Erythroblast (primary cell): Measurements from ENCODE around the gene TNFSF8.

ENCODE experiments used
- DNase-seq, 2 experiments: peaks; one replicate each; lab custom pipeline; 2025; lab: John Stamatoyannopoulos, UW
- GATA1 ChIP-seq: IDR thresholded peaks from 2 replicates; pipeline ENCODE4 v1.6.1; 2011; ENCODE audit warnings: low read depth, mild to moderate bottlenecking, control low read depth, low read length, moderate library complexity
- POLR2A ChIP-seq: IDR thresholded peaks from 2 replicates; pipeline ENCODE4 v1.6.1; 2011; ENCODE audit warnings: mild to moderate bottlenecking, low read length

TNFSF8 gene

GRCh38 chr9:114925039-114925438 is 5.4 kb downstream of the TNFSF8 start:
- TF ChIP-seq GATA1: no peak
- TF ChIP-seq POLR2A: no peak

DNA sequence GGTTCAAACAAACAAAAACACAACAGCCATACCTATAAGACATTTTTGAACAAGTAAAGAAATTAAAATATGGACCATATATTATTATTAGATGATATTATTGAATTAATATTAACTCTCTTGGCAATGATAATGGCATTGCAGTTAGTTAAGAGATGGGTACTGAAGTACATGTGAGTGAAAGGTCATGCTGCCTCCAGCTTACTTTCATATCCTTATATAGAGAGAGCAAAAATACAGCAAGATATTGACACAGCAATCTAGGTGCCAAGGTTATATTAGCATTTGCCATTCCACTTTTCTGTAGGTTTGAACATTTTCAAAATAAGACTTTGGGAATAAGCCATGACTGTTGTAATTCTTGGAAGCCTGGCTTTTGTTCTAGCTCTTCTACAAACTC is 6.1 kb downstream of the TNFSF8 start:
- TF ChIP-seq GATA1 (no peak), POLR2A (no peak)
- no peak for DNase-seq

More at GRCh38 chr9:114925039-114925438, 5.4 kb downstream of the TNFSF8 start:
- DNase-seq: no peak

DNA sequence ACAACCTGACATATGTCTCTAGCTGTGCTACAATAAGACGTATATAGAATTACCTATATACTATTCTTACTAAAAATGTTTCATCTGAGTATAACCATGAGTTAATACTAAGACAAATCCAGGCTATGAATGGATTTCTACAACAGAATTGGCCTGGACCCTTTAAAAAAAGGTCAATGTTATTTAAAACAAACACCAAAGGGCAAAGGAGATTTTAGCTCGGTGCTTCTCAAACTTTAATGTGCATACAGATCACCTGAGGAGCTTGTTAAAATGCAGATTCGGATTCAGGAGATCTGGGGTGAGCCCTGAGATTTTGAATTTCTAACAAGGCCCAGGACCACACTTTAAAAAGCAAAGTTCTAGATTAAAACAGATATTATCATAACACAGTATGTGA is 6.5 kb downstream of the TNFSF8 start:
- no peak for DNase-seq
- TF ChIP-seq POLR2A: no peak
- no peak for TF ChIP-seq GATA1

DNA sequence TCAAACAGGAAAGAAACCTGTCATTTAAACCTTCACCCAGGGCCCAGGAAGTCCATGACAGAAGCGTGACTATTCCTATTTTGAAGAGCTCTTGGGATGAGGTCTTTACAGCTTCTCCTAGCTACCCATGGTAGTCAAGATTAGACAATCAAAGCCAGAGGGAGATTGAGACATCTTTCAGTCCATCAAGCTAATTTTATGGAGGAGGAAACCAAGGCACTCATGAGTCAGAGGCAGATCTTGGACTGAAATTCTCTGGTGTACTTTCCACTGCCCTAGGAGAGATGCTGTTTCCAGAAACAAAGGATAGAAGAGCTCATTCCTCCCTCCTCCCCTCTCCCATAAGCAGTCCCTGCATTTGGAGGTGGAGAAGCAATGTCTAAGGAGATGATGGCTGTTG is 9.2 kb downstream of the TNFSF8 start:
- TF ChIP-seq POLR2A: no peak
- TF ChIP-seq GATA1: no peak
- no peak for DNase-seq

DNA sequence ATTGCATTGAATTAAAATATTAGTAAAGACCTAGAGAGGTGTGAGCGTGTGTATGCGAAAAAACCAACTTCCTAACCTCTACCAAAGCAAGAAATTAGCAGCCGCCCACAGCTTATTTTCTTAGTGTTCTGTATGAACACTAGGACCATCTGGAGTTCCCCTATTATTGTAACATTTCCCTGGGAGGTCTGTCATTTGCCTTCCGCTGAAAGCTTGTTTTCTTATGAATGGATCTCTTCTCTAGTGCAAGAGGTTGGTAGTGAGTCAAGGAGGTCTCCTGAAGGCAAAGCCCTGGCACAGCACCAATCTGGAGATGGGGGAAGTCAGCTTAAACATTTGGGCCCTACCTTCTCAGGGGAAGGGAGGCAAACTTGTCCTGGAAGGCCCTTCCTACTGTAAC is 10.8 kb downstream of the TNFSF8 start:
- DNase-seq: no peak
- TF ChIP-seq POLR2A: no peak

- no peak for DNase-seq
Observed at GRCh38 chr9:114916481-114916880, 13.9 kb downstream of the TNFSF8 start.

DNA sequence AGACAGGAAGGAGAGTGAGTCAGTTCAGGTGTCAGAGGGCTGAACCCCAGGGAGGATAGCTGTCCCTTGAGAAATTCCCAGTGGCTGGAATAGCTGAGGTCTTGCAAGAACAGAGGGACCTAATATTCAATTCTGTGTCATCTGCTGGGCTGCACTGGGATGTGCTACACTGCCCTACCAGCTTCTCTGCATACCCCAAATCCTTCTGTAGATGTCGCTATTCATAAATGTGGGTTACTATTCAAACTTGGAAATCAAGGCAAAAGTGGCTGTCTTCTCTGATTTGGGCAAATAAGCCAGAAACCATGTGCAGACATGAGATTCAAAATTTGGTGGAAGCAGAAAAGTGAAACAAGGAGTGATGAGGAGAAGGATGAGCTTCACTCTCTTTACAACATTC is 16.3 kb downstream of the TNFSF8 start:
- no peak for DNase-seq
- TF ChIP-seq GATA1 (no peak), POLR2A (no peak)

More at GRCh38 chr9:114916481-114916880, 13.9 kb downstream of the TNFSF8 start:
- TF ChIP-seq POLR2A (no peak), GATA1 (no peak)

DNA sequence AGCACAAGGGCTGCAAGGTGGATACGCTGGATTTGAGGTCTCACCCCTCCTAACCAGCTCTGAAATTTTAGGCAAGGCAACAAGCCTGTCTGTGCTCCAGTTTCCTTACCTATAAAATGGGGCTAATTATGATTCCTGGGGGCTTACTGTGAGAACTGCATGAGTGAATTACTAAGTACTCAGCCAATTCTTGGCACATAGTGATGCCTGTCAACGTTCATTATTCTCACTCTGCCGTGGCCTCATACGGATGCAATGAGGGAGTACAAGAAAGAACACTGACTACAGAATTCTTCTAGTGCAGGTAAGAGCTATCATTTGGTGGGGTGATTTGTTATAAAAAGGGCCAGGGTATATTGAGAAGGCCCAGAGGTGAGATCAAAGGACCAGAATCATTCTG is 16.7 kb downstream of the TNFSF8 start:
- no peak for DNase-seq
- TF ChIP-seq POLR2A (no peak), GATA1 (no peak)

DNA sequence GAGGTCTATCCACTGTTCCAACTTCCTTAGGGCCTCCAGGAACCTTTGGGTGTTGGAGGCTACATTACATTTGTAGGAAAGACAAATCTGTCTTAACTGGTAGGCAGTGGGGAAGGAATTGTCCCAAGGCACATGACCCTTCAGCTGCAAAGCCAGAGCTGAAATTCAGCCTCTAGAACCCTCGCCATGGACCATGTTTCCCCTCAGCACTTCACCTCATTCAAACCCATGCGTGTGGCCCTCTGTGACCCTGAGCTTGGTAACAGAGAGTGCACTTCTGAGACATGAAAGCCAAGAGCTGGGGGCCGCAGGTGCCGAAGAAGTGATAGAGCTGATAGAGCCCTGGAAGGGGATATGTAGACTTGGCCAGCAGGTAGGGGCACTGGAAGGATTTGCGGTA is 17.2 kb downstream of the TNFSF8 start:
- DNase-seq: no peak
- no peak for TF ChIP-seq GATA1
- TF ChIP-seq POLR2A: no peak

DNA sequence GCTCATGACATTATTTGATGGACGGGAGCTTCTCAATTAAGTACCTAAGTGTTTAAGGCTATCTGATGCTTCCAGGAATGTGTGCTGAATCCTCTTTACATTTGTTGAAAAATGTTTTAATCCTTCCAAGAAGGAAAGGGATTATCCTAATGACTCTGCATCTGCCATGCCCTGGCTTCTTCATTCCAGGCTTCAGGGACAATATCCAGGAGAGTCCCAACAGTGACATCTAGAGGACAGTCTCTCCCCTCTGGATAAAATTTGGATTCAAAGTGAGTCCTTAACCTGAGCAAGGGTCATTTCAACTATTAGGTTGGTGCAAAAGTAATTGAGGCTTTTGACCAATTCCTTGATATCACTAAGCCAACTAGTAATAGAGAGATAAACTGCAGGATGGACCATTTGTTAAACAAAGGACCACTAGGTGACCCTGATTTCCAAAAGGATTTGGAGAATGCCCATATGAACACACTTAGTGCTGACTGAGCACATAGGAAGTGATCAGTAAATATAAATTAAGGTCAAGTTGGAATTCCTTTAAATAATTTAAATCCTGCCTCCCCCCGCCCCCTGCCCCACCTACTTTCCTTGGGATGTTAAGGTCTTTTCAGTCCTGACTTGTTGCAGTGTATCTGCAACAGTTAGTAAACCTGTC is 19.1 kb downstream of the TNFSF8 start:
- no peak for TF ChIP-seq GATA1
- TF ChIP-seq POLR2A: no peak
- peak in 1 of 2 experiments; percentile 26 for DNase-seq

GRCh38 chr9:114910541-114910940 is 19.9 kb downstream of the TNFSF8 start:
- no peak for TF ChIP-seq POLR2A
- no peak for DNase-seq

DNA sequence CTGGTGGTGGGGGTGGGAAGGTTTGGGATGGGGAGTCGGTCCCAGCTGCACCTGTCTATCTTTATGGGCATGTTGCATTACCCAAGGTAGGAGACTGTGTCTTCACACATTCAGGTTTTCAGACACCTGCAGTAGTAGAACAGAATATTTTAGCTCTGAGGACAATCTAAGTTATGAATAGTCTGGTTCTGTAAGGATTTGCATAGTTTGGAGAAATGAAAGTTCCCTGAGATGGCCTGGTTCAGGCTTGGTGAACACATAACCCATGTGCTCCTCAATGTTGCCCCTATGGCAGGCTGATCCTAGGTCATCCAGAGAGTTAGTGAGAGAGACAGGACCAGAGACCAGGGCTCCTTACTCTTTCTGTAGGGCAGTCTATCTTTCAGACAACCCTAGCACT is 20.7 kb downstream of the TNFSF8 start:
- no peak for DNase-seq
- TF ChIP-seq GATA1 (no peak), POLR2A (no peak)

GRCh38 chr9:114908805-114909448 is 21.5 kb downstream of the TNFSF8 start:
- no peak for DNase-seq
- TF ChIP-seq GATA1 (no peak), POLR2A (no peak)

DNA sequence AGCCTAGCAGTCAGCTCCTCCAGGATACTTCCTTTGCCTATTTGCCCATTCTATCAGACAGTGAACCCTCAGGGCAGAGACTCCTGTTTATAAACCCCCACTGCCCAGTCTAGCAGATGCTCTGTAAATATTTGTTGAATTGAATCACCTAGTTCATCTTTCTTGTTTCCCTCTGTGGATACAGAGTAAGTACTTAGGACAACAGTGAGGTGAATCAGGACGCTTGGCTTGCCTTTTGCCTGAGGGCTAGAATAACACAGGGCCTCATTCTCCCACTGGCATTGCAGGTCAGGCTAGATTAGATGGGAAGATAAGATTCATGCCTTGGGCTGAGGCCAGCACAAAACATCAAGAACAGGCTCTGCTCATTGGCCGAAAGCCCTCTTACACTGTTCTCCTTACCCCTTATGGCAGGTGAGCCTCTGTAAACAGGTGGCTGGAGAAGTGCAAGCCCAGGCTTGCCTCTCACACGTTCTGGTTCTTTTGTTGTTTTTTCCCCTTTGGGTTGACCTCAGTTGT is 22.2 kb downstream of the TNFSF8 start:
- no peak for DNase-seq

More for the DNA sequence above, 22.2 kb downstream of the TNFSF8 start:
- no peak for TF ChIP-seq POLR2A
- TF ChIP-seq GATA1: no peak
